Keratinocyte (primary cell): Measurements from ENCODE around the gene MAPK9. TPM values are rescaled to one million over a fixed set of nuclear protein-coding genes. Genes with fewer than 3 reads are reported as not detected.
"Not testable (repeated sequence)": the region's sequence is repeated elsewhere in the genome, so short reads cannot be mapped to it uniquely, and the experiment has no call there.

ENCODE experiments used
- DNase-seq: peaks from one replicate; pipeline ENCODE4 v3.0.0-alpha.2; 2011; ENCODE audit warnings: low read depth, missing footprints, low spot score
- FAIRE-seq: peaks from 2 replicates; lab custom pipeline; 2011; peaks lifted over from hg19 to GRCh38; lab: Jason Lieb, UNC
- H2AFZ ChIP-seq: 2 replicates; pipeline ENCODE4 v1.6.0; 2012; ENCODE audit warnings: low read length, control low read depth, inconsistent platforms; ENCODE audit not compliant: control insufficient read depth
- H3K27ac ChIP-seq: 2 replicates; pipeline ENCODE4 v1.5.1; 2011; ENCODE audit warnings: low read length; ENCODE audit not compliant: control insufficient read depth, insufficient read depth
- H3K27me3 ChIP-seq: 3 replicates; pipeline ENCODE4 v1.6.0; 2011; ENCODE audit warnings: low read length; ENCODE audit not compliant: control insufficient read depth, insufficient read depth; ENCODE audit errors: extremely low read depth
- H3K36me3 ChIP-seq, 2 experiments: 2 replicates in 1 of 2; 3 replicates in 1 of 2; pipeline ENCODE4 v1.5.1; 2011; ENCODE audit warnings: low read length in 2 of 2, mild to moderate bottlenecking in 1 of 2; ENCODE audit not compliant: control insufficient read depth in 2 of 2, insufficient read depth in 2 of 2; ENCODE audit errors: extremely low read depth in 1 of 2
- H3K4me1 ChIP-seq: 3 replicates; pipeline ENCODE4 v1.5.1; 2011; ENCODE audit warnings: low read length; ENCODE audit not compliant: control insufficient read depth, insufficient read depth; ENCODE audit errors: extremely low read depth
- H3K4me2 ChIP-seq: 3 replicates; pipeline ENCODE4 v1.6.0; 2011; ENCODE audit warnings: low read depth, low read length; ENCODE audit not compliant: control insufficient read depth, insufficient read depth; ENCODE audit errors: extremely low read depth
- H3K4me3 ChIP-seq, 3 experiments: fragments of 200-600 bp in 1 of 3; sonication (generic) in 1 of 3; 2 replicates in 2 of 3; 3 replicates in 1 of 3; pipeline ENCODE4 v1.5.1; 2011 to 2016; ENCODE audit warnings: low read length in 3 of 3, mild to moderate bottlenecking in 3 of 3, control low read depth in 2 of 3, inconsistent platforms in 1 of 3, low read depth in 1 of 3, mixed read lengths in 1 of 3, mixed run types in 1 of 3, moderate library complexity in 1 of 3; ENCODE audit not compliant: control insufficient read depth in 2 of 3, insufficient read depth in 2 of 3; ENCODE audit errors: extremely low read depth in 1 of 3
- H3K79me2 ChIP-seq: 2 replicates; pipeline ENCODE4 v1.6.0; 2012; ENCODE audit warnings: low read length; ENCODE audit not compliant: control insufficient read depth, insufficient read depth
- H3K9ac ChIP-seq: 3 replicates; pipeline ENCODE4 v1.6.0; 2011; ENCODE audit warnings: low read length; ENCODE audit not compliant: control insufficient read depth, insufficient read depth; ENCODE audit errors: extremely low read depth
- H3K9me1 ChIP-seq: 3 replicates; pipeline ENCODE4 v1.6.0; 2011; ENCODE audit warnings: low read length; ENCODE audit not compliant: control insufficient read depth, insufficient read depth; ENCODE audit errors: extremely low read depth
- H3K9me3 ChIP-seq: 2 replicates; pipeline ENCODE4 v1.5.1; 2012; ENCODE audit warnings: low read depth, low read length; ENCODE audit not compliant: control insufficient read depth
- H4K20me1 ChIP-seq: 3 replicates; pipeline ENCODE4 v1.6.0; 2011; ENCODE audit warnings: low read length; ENCODE audit not compliant: control insufficient read depth, insufficient read depth; ENCODE audit errors: extremely low read depth
- EZH2 ChIP-seq: IDR thresholded peaks from one replicate; pipeline ENCODE4 v1.6.1; 2012; ENCODE audit warnings: inconsistent platforms, mild to moderate bottlenecking, low read length, moderate library complexity
- dilution Hi-C: fragments of 300-500 bp; cut with MboI; formaldehyde crosslinking; loops from one replicate; pipeline ENCODE4 v1.7.0; 2020; ENCODE audit warnings: low sequenced_read_pairs; ENCODE audit not compliant: extremely low pct_ligation_motif_present
- polyA plus RNA-seq, 5 experiments: library from polyadenylated mRNA; depleted of rRNA in 3 of 5; stranded (reverse) in 3 of 5; stranded (forward) in 1 of 5; unstranded in 1 of 5; fragments of >200 nt; gene quantifications; 1 replicate in 1 of 5; 2 replicates in 3 of 5; 3 replicates in 1 of 5; pipeline versions ENCODE4 v1.2.1 to v1.2.3, GENCODE V29; 2011 to 2012; ENCODE audit warnings: missing spikeins in 2 of 5, low read depth in 1 of 5, low replicate concordance in 1 of 5
- TF ChIP-seq, protein P1 (sequence below), 3 experiments: IDR thresholded peaks in 1 of 3; conservative IDR thresholded peaks in 1 of 3; optimal IDR thresholded peaks in 1 of 3; 2 replicates in 2 of 3; 3 replicates in 1 of 3; pipeline versions ENCODE3 to v1.5.1; 2011; ENCODE audit warnings: low read length in 3 of 3, mild to moderate bottlenecking in 3 of 3, moderate library complexity in 2 of 3, control low read depth in 1 of 3, inconsistent platforms in 1 of 3; ENCODE audit not compliant: insufficient read depth in 2 of 3; ENCODE audit errors: extremely low read depth in 1 of 3

Gene MAPK9
- polyA plus RNA-seq, 1 donor (not counting 4 experiments of a cell fraction or from before 2014, with no cell fraction given), result 49.4 TPM

GRCh38 chr5:180301253-180301652 is 9.4 kb upstream of the MAPK9 start:
- H3K79me2 ChIP-seq, result no peaks in the 10 kb centered on the region
- no peak overlapping the region for H3K27ac ChIP-seq
- no peak overlapping the region for H3K4me2 ChIP-seq
- no peak overlapping the region for H3K4me3 ChIP-seq
- dilution Hi-C loops, result no loop called here
- H3K9me1 ChIP-seq, result no peaks in the 10 kb centered on the region
- no peaks in the 10 kb centered on the region for H3K27me3 ChIP-seq
- DNase-seq, result no peak
- no peaks in the 10 kb centered on the region for H4K20me1 ChIP-seq
- H2AFZ ChIP-seq, result no peak overlapping the region
- no peaks in the 10 kb centered on the region for H3K9me3 ChIP-seq
- no peak for FAIRE-seq
- no peaks in the 10 kb centered on the region for H3K36me3 ChIP-seq
- TF ChIP-seq, protein P1, sequence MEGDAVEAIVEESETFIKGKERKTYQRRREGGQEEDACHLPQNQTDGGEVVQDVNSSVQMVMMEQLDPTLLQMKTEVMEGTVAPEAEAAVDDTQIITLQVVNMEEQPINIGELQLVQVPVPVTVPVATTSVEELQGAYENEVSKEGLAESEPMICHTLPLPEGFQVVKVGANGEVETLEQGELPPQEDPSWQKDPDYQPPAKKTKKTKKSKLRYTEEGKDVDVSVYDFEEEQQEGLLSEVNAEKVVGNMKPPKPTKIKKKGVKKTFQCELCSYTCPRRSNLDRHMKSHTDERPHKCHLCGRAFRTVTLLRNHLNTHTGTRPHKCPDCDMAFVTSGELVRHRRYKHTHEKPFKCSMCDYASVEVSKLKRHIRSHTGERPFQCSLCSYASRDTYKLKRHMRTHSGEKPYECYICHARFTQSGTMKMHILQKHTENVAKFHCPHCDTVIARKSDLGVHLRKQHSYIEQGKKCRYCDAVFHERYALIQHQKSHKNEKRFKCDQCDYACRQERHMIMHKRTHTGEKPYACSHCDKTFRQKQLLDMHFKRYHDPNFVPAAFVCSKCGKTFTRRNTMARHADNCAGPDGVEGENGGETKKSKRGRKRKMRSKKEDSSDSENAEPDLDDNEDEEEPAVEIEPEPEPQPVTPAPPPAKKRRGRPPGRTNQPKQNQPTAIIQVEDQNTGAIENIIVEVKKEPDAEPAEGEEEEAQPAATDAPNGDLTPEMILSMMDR (optimal IDR thresholded peaks at IDR 0.05 in 1 of 3, IDR thresholded peaks at IDR 0.05 in 1 of 3, conservative IDR thresholded peaks at IDR 0.05 in 1 of 3; ENCODE audit: extremely low read depth in 1 of 3, insufficient read depth in 2 of 3, low read length in 3 of 3), result no peak
- TF ChIP-seq EZH2, result no peak
- H3K9ac ChIP-seq, result no peak overlapping the region
- H3K4me1 ChIP-seq, result no peaks in the 10 kb centered on the region

- Histone ChIP-seq H3K9me1 (no peaks in the 10 kb centered on the region), H4K20me1 (no peaks in the 10 kb centered on the region), H3K27ac (no peak overlapping the region), H3K4me3 (no peak overlapping the region), H3K4me1 (no peaks in the 10 kb centered on the region), H3K9me3 (no peaks in the 10 kb centered on the region), H3K79me2 (no peaks in the 10 kb centered on the region), H3K27me3 (no peaks in the 10 kb centered on the region), H3K36me3 (no peaks in the 10 kb centered on the region), H3K4me2 (no peak overlapping the region), H3K9ac (no peak overlapping the region), H2AFZ (no peak overlapping the region)
- dilution Hi-C loops, result no loop called here
- no peak for FAIRE-seq
- DNase-seq, result no peak
- TF ChIP-seq, protein P1 (optimal IDR thresholded peaks at IDR 0.05 in 1 of 3, IDR thresholded peaks at IDR 0.05 in 1 of 3, conservative IDR thresholded peaks at IDR 0.05 in 1 of 3; ENCODE audit: extremely low read depth in 1 of 3, insufficient read depth in 2 of 3, low read length in 3 of 3), result no peak
- no peak for TF ChIP-seq EZH2
Observed at GRCh38 chr5:180299526-180299925, 7.6 kb upstream of the MAPK9 start.

GRCh38 chr5:180299014-180299413 is 7.1 kb upstream of the MAPK9 start:
- H2AFZ ChIP-seq, H4K20me1 ChIP-seq, H3K4me2 ChIP-seq, H3K9me3 ChIP-seq, DNase-seq, H3K4me1 ChIP-seq, H3K27me3 ChIP-seq, H3K27ac ChIP-seq, H3K79me2 ChIP-seq, H3K9ac ChIP-seq, FAIRE-seq, H3K9me1 ChIP-seq, H3K4me3 ChIP-seq, dilution Hi-C loops, H3K36me3 ChIP-seq: not testable (repeated sequence)
